ENCODE results near the gene LGR6. TPM values are rescaled to one million over a fixed set of nuclear protein-coding genes. Genes with fewer than 3 reads are reported as not detected.
A peak's percentile ranks its signal among the peaks of the same experiment; 100 is the strongest.
"Not testable (repeated sequence)": the region's sequence is repeated elsewhere in the genome, so short reads cannot be mapped to it uniquely, and the experiment has no call there.

LGR6 gene
- polyA plus RNA-seq, 3 donors = 0.70 to 1.5 (median 1.0) TPM

DNA sequence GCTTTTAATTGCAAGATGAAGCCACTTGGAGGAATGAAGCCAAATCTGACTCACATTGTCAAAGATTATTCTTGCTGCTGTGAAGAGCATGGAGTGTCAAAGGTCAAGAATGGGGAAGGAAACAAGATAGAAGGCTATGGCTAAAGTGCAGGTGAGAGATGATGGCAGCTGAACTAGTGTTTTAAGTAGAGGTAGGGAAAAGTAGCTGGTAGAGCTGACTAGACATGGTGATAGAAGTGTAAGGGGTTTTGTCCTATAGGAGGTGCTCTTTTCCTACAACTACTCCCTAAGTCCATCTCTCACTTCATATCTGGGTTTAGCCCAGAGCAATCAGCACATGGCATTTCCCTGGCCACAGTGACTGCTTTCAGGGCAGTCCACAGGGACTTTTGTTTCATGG lies 136.3 kb downstream of the LGR6 start:
- no peak for DNase-seq (ENCODE audit: extremely low read depth in 1 of 11, low read depth in 9 of 11, low spot score in 4 of 11)

DNA sequence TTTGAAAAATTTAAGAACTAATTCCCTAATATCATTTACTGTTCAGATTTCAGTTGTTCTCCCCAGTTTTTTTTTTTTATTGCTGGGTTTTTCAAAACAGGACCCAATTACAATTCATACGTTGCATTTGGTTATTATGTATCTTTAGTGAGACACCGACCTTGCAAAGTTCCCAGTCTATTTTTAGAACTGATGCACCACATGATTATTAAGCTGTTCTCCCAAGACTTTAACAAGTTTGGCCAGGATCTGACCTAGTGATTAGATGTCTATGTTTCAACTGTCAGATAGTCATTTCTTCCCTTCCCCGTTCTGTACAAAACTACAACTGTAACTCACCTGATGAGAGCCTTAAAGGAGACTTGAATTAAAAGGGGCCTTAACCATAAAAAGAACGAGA lies 140.3 kb downstream of the LGR6 start:
- DNase-seq (ENCODE audit: extremely low read depth in 1 of 11, low read depth in 9 of 11, low spot score in 4 of 11) = no peak

DNA sequence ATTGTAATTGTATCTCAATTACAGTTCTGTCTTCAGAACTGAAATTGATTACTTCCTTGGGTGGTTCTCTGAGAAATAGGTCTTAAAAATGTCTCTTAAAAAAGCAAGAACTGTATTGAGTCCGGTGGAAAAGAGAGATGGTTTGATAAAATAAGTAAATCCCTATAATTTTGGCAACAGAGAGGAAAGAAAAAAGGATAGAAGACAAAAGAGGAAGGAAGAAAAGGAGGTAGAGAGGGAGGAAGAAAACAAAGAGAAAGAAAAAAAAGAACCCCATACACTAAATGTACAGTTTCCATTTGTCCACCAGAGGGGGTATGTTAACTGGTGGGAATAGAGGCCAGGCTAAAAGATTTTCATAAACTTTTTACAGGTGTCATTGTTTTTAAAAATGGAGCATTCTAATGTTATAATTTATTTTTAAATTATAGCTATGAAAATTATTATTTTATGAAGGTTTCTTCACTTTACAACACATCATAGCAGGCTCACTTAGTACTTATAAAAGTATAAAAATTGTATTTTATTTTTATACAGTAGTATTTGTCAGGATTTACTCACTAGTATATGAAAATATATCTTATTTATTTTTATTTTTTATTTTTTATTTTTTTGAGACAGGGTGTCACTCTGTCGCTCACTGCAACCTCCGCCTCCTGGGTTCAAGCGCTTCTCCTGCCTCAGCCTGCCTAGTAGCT lies 150.2 kb downstream of the LGR6 start:
- DNase-seq (ENCODE audit: extremely low read depth in 1 of 11, low read depth in 9 of 11, low spot score in 4 of 11) = peak in 6 of 11 donors; percentile 13 to 54 (median 22)

DNA sequence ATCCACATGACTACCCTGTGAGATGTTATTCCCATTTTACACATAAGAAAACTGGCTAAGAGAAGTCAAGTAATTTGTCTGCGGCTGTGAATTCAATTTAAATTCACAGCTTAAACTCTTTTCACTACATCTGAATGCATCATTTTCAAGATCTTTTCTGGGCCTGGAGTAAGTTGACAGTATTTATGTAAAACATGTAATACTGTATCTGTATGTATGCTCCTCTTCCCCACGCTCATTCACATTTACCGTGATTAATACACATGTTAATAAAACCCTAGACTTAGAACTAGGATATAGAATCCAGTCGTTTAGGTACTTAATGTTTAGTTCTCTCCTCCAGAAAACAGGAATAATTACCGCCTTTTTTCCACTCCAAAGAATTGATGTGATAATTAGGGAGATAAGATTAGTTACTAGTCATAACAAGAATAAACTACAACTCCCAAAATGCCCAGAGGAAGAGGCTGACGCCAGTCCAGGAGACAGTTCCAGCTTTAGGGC lies 154.5 kb downstream of the LGR6 start:
- DNase-seq (ENCODE audit: extremely low read depth in 1 of 11, low read depth in 9 of 11, low spot score in 4 of 11) = no peak

DNA sequence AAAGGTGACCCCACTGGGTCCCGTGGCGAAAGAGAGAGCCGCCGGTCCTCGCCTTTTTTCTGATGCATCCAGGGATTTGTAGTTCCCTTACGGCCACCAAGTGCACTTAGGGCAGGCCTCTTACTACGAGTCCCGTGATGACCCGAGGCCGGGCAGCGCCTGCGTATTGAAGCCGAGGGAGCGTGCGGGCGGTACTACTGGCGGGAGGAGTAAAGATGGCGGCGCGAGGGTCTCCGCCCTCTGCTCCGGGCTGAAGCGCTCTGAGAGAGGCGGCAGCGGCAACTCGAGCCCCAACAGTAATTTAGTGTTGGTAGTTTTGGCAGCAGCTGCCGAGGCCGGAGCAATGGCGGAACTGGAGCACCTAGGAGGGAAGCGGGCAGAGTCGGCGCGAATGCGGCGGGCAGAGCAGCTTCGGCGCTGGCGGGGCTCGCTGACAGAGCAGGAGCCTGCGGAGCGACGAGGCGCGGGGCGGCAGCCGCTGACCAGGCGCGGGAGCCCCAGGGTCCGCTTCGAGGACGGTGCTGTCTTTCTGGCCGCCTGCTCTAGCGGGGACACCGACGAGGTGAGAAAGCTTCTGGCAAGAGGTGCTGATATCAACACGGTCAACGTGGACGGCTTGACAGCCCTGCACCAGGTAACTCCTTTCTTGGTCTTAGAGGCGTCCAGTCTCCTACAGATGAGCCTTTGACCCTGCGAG lies 155.1 kb downstream of the LGR6 start, which contains the start of gene PPP1R12B:
Gene PPP1R12B (plus strand): TSS at position 191 of the 697 bp plus-strand sequence. CDS start 153 bp downstream, at position 344.
- DNase-seq (ENCODE audit: extremely low read depth in 1 of 11, low read depth in 9 of 11, low spot score in 4 of 11) = peak; percentile 95 to 99 (median 98)

DNA sequence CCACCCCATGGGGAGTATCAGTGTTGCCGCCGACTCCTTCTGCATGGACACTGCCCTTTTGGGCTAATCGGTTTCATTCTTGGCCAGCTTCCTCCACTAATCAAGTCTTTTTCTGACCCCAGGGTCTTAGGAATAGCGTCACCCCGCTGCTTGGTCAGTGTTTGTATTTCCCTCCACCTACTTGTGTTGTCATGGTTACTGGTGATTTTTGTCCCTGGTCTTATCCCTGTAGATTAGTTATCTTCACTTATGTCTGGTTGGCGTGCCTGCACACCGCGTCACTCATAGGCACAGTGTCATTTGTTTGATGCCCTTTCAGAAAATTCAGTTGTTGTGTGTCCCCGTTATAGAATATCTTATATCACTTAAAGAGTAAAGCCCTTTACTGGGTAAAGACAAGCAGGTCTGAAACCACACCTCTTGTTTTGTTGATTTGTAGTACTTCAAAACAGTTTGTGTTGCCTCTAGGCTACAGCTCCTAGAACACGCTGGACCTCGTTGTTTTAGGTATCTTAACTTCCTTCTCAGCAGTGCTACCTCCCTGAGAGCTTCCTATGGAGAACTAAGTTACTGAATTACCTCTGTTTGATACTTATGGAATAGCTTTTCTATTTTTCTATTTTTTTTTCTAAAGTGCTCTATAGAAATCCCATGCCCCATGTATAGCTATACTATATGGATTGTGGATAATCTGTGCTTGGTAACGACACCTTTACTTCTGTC lies 155.8 kb downstream of the LGR6 start:
- peak in 7 of 11 donors; percentile 17 to 48 (median 35) for DNase-seq (ENCODE audit: extremely low read depth in 1 of 11, low read depth in 9 of 11, low spot score in 4 of 11)

DNA sequence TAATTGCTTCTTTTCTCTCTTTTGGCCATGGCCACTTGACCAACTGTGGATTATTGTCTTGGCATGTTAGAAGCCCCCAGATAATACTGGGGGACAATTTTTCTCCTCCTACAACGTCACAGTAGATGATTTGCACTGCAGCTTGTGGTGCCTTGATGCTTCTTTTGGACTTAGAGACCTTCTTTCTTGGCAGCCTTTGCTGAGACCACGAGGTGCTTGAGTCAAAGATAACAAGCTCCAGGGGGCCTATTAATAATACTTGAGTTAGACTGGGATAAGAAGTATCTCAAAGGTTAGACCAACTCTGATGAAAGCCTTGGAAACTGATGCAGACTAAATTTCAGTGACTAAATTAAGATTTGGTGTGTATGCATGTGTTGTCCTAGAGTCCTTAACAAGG lies 158.1 kb downstream of the LGR6 start:
- no peak for DNase-seq (ENCODE audit: extremely low read depth in 1 of 11, low read depth in 9 of 11, low spot score in 4 of 11)

DNA sequence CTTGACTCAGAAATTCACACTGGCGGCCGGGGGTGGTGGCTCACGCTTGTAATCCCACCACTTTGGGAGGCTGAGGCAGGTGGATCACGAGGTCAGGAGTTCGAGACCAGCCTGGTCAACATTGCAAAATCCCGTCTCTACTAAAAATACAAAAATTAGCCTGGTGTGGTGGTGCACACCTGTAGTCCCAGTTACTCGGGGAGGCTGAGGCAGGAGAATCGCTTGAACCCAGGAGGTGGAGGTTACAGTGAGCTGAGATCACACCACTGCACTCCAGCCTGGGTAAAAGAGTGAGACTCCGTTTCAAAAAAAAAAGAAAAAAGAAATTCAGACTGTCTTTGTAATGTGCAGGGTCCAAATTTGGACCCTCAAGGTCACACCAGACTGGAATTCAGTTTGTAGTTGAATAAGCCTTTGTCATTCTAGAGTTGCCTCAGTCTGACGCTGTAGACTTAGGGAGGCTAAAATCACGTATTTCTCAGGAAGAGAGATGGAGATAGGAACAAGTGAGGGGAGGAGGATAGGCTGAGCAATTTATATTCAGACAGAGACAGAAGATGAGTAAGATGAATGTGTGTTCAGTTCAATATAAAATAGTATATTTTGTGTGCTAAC lies 159.1 kb downstream of the LGR6 start:
- not testable (repeated sequence) for DNase-seq (ENCODE audit: extremely low read depth in 1 of 11, low read depth in 9 of 11, low spot score in 4 of 11)

DNA sequence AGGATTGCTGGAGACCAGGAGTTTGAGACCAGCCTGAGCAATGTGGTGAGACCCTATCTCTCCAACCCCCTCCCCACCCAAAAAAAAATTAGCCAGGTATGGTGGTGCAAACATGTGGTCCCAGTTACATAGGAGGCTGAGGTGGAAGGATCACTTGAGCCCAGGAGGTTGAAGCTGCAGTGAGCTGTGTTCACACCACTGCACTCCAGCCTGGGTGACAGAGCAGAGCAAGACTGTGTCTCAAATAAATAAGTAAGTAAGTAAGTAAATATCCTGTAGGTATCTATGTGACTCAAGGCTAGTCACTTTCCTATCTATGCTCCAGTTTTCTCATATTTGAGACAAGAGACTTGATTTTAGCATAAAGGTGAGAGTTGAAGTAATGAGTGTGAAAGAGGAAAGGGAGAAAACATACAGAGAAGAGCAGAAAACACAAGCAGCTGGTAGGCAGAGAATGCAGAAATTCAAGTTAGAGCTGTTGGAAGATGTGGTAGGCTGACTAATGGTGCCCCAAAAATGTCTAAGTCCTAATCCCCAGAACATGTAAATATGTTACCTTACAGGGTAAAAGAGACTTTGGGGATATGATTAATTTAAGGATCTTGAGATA lies 162.4 kb downstream of the LGR6 start:
- DNase-seq (ENCODE audit: extremely low read depth in 1 of 11, low read depth in 9 of 11, low spot score in 4 of 11) = no peak

DNA sequence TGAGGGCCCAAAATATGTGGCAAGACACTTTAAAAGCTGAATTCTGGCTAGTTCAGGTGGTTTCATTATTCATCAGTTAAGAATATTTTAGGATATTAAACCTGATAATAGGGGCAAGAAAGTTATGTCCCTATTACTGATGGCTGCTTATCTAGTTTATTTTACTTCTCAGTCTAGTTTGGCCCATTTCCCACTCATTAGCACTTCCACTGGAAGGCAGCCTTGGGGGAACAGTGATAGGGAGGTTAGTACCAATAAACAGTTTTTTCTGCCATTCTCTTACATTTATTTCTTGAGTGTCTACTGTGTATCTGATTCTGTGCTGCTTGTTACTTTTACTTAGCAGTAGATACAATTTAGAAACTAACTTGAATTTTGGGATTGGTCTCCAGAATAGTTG lies 163.9 kb downstream of the LGR6 start:
- DNase-seq (ENCODE audit: extremely low read depth in 1 of 11, low read depth in 9 of 11, low spot score in 4 of 11) = no peak

DNA sequence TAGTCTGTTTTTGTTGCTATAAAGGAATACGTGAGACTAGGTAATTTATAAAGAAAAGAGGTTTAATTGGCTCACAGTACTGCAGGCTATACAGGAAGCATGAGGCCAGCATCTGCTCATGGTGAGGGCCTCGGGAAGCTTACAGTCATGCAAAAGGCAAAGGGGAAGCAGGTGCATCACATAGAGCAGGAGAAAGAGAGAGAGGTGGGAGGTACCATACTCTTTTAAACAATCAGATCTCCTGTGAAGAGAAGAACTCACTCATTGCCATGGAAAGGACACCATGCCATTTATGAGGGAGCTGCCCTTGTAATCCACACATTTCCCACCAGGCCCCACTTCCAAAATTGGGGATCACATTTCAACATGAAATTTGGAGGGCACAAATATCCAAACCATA lies 167.6 kb downstream of the LGR6 start:
- no peak for DNase-seq (ENCODE audit: extremely low read depth in 1 of 11, low read depth in 9 of 11, low spot score in 4 of 11)

DNA sequence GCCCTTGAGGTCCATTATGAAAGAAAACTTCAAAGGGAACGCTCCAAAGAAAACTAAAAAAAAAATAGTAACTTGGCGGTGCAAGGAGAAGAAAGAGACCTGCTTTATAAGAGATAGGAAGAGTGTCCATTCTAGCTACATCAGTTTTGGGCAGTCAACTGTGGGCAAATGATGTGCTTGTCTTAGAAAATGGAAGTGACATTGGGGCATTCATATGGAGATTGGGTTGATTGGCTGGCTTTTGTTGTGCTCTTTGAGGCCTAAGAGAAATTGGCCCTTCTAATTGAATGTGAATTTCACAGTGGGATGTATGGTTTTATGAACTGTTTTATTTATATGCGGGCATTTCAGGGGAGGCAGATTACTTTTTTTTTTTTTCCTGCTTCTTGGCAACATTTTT lies 168.1 kb downstream of the LGR6 start:
- no peak for DNase-seq (ENCODE audit: extremely low read depth in 1 of 11, low read depth in 9 of 11, low spot score in 4 of 11)

DNA sequence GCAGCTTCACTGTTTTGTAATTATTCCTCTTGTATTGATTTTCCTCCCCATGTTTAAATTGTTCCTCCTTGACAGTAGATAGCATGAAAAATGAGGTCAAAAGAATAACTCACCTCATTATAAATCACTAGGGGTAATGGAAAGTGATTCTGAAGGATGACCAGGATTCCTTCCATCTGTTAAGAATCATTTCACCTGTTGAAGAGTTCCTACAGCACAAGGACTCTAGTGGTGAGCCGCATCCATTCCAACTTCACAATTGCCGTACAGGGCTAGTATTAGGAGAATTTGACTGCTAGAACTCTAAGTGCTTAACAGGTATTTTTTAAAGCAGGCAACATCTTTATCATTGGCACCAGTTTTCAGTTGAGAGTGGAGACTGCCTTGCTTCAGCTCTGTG lies 168.6 kb downstream of the LGR6 start:
- no peak for DNase-seq (ENCODE audit: extremely low read depth in 1 of 11, low read depth in 9 of 11, low spot score in 4 of 11)

DNA sequence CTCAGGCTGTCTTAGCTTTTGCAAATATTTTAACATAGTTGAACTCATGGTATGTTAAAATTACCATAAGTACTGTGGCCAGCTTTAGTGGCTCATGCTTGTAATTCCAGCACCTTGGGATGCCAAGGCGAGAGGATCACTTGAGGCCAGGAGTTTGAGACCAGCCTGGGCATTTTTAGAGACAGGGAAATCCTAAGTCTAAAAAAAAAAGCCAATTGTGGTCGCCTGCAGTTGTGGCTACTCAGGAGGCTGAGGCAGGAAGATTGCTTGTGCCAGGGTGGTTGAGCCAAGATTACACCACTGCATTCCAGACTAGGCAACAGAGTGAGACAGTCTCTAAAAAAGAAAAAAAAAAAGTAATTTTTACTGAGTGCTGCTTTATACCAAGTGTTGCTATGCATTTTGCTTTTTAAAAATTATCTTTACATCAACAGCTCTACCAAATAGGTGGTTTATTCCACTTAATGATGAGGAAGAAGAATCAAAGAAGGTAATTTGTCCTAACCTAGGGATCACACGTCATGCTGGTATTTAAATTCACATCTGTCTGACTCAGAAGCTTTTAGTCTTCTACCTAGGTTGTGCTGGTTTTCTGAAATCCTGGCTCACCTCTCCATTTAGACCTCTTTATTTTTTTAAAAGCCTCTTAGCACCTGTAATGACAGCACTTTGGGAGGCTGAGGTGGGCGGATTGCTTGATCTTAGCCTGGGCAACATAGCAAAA lies 171.7 kb downstream of the LGR6 start:
- no peak for DNase-seq (ENCODE audit: extremely low read depth in 1 of 11, low read depth in 9 of 11, low spot score in 4 of 11)

DNA sequence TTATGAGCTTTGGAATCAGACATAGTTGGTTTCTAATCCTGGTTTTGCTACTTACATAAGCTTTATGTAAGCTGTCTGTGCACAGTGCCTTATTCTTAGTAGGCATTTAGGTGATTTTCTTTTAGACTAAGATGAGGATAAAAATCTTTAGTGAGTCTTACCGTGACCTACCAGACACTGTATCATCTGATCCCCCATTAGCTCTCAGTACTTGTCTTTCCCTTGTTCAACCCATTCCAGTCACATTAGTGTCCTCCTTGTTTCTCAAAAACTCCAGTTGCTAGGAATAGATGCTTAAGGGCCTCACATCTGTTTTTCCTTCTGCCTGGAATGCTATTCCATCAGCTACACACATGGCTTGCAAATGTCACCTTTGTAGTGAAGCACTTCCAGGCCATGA lies 173.7 kb downstream of the LGR6 start:
- DNase-seq (ENCODE audit: extremely low read depth in 1 of 11, low read depth in 9 of 11, low spot score in 4 of 11) = no peak
